GM10248 (cell line): ENCODE results near the gene MAN1A1.

Source experiments
- CTCF ChIA-PET: fragments of 300-600 bp; sonication (Branson Sonifier 250); formaldehyde crosslinking; extraction: SDS; loops from one replicate; lab custom pipeline; 2021; ENCODE audit warnings: antibody characterized with exemption; lab: Yijun Ruan, JAX
- POLR2A ChIA-PET: fragments of 350-650 bp; sonication (Branson Sonifier 250); formaldehyde crosslinking; extraction: SDS; loops from one replicate; lab custom pipeline; 2020; ENCODE audit warnings: antibody characterized with exemption; lab: Yijun Ruan, JAX
- DNase-seq: peaks from one replicate; pipeline ENCODE4 v3.0.0; 2012; ENCODE audit errors: extremely low spot score
- CTCF ChIP-seq: IDR thresholded peaks from 2 replicates; pipeline ENCODE4 v1.5.1; 2012; ENCODE audit warnings: mild to moderate bottlenecking, low read depth; ENCODE audit errors: extremely low read depth, missing control alignments, control extremely low read depth

Gene MAN1A1

GRCh38 chr6:119278625-119279024, 70.9 kb downstream of the MAN1A1 start:
- no peak for DNase-seq
- TF ChIP-seq CTCF: no peak
- POLR2A ChIA-PET: no interaction called here
- CTCF ChIA-PET: no interaction called here

GRCh38 chr6:119277052-119277451, 72.5 kb downstream of the MAN1A1 start:
- POLR2A ChIA-PET: no interaction called here
- TF ChIP-seq CTCF: no peak
- CTCF ChIA-PET: no interaction called here
- no peak for DNase-seq

GRCh38 chr6:119276211-119276610, 73.3 kb downstream of the MAN1A1 start:
- TF ChIP-seq CTCF: no peak
- CTCF ChIA-PET: interaction anchor here (1.1 kb wide), 1 partner anchor 12 kb away, joined by 3 read pairs; no protein-coding TSS in a partner anchor
- POLR2A ChIA-PET: no interaction called here
- DNase-seq: no peak

- CTCF ChIA-PET: no interaction called here
- POLR2A ChIA-PET: no interaction called here
- DNase-seq: no peak
- no peak for TF ChIP-seq CTCF
These were observed 75.4 kb downstream of the MAN1A1 start for GRCh38 chr6:119274197-119274595.

GRCh38 chr6:119273272-119274196, 76.0 kb downstream of the MAN1A1 start:
- ChIA-PET POLR2A (no interaction called here), CTCF (interaction anchor here (1.1 kb wide), 2 partner anchors 12 to 37 kb away, joined by 3 to 4 read pairs; no protein-coding TSS in a partner anchor)
- no peak for DNase-seq
- no peak for TF ChIP-seq CTCF

- ChIA-PET CTCF (interaction anchor here (1.3 kb wide), 1 partner anchor 12 kb away, joined by 3 read pairs; no protein-coding TSS in a partner anchor), POLR2A (no interaction called here)
- DNase-seq: no peak
- TF ChIP-seq CTCF: no peak
These were observed 79.0 kb downstream of the MAN1A1 start for GRCh38 chr6:119270545-119270944.
